GM12891 (cell line): ENCODE measurements around the gene ADAT2.

Source experiments
- POLR2A ChIP-seq: IDR thresholded peaks from 2 replicates; pipeline ENCODE4 v1.6.1; 2011; ENCODE audit warnings: low read depth, low read length, control low read depth
- POLR2AphosphoS5 ChIP-seq: IDR thresholded peaks from 2 replicates; pipeline ENCODE4 v1.6.1; 2011; ENCODE audit warnings: low read depth, low read length, control low read depth
- SPI1 ChIP-seq: IDR thresholded peaks from 2 replicates; pipeline ENCODE4 v1.6.1; 2011; ENCODE audit warnings: low read depth, low read length, control low read depth
- TAF1 ChIP-seq: IDR thresholded peaks from 2 replicates; pipeline ENCODE4 v1.6.1; 2011; ENCODE audit warnings: low read depth, low read length, control low read depth

GRCh38 chr6:143482593-143482992 lies 32.1 kb upstream of the ADAT2 start:
- TF ChIP-seq POLR2AphosphoS5 (no peak), POLR2A (no peak), TAF1 (no peak), SPI1 (no peak)
